Small intestine (tissue), 7 donors: Measurements from ENCODE around the gene GCC2. TPM values are rescaled to one million over a fixed set of nuclear protein-coding genes. Genes with fewer than 3 reads are reported as not detected.
"Not testable (repeated sequence)": the region's sequence is repeated elsewhere in the genome, so short reads cannot be mapped to it uniquely, and the experiment has no call there.

ENCODE experiments used
- DNase-seq, 2 donors: peaks; one replicate each; pipeline versions ENCODE4 v3.0.0 to v3.0.0-alpha.2; 2013
- FAIRE-seq: peaks from 2 replicates; lab custom pipeline; 2012; peaks lifted over from hg19 to GRCh38; lab: Jason Lieb, UNC
- H3K27ac ChIP-seq, 3 donors: one replicate each; pipeline ENCODE4 v1.5.1; 2013; ENCODE audit warnings: low read length in 2 of 3, mild to moderate bottlenecking in 2 of 3, control low read depth in 1 of 3, inconsistent platforms in 1 of 3, low read depth in 1 of 3, moderate library complexity in 1 of 3
- H3K27me3 ChIP-seq, 3 donors: one replicate each; pipeline ENCODE4 v1.6.1; 2013; ENCODE audit warnings: low read length in 3 of 3, inconsistent platforms in 1 of 3; ENCODE audit not compliant: control insufficient read depth in 3 of 3, insufficient read depth in 3 of 3
- H3K36me3 ChIP-seq, 3 donors: one replicate each; pipeline ENCODE4 v1.6.1; 2013; ENCODE audit warnings: low read length in 3 of 3, inconsistent platforms in 1 of 3, low read depth in 1 of 3, mild to moderate bottlenecking in 1 of 3, moderate library complexity in 1 of 3; ENCODE audit not compliant: control insufficient read depth in 3 of 3, insufficient read depth in 2 of 3
- H3K4me1 ChIP-seq, 3 donors: one replicate each; pipeline ENCODE4 v1.6.1; 2013; ENCODE audit warnings: low read length in 2 of 3, inconsistent platforms in 1 of 3, low read depth in 1 of 3, mild to moderate bottlenecking in 1 of 3, moderate library complexity in 1 of 3; ENCODE audit not compliant: control insufficient read depth in 3 of 3, insufficient read depth in 2 of 3
- H3K4me3 ChIP-seq, 3 donors: one replicate each; pipeline ENCODE4 v1.5.1; 2013; ENCODE audit warnings: low read length in 3 of 3, control low read depth in 1 of 3, inconsistent platforms in 1 of 3, low read depth in 1 of 3, mild to moderate bottlenecking in 1 of 3, moderate library complexity in 1 of 3
- H3K9me3 ChIP-seq, 2 donors: one replicate each; pipeline ENCODE4 v1.6.1; 2013; ENCODE audit warnings: low read depth in 1 of 2, low read length in 1 of 2; ENCODE audit not compliant: control insufficient read depth in 2 of 2, insufficient read depth in 1 of 2
- WGBS, 3 donors: extraction: QIAGEN DNeasy Blood & Tissue Kit; methylation state at CpG; one replicate each; pipeline ENCODE4 v1.1.7; 2013; 5-methylcytosine and 5-hydroxymethylcytosine counted together
- polyA plus RNA-seq, 4 donors: library from polyadenylated mRNA; stranded (reverse) in 3 of 4; unstranded in 1 of 4; fragments of 200-250 nt in 3 of 4; fragments of 120-200 nt in 1 of 4; gene quantifications; one replicate each; pipeline versions ENCODE4 v1.2.1 to v1.2.3, GENCODE V29; 2013
- donor health status: healthy with polysubstance abuse.
- donor health status: control.
- donor health status: control.
- donor health status: Bipolar disorder and iron deficiency.
- donor health status: healthy.

Gene GCC2
- polyA plus RNA-seq, 4 donors: 14.0 to 110 (median 15.1) TPM

GRCh38 chr2:108460345-108461037 lies 11.5 kb downstream of the GCC2 start:
- H3K4me1 ChIP-seq: no peaks in the 10 kb centered on the region
- H3K36me3 ChIP-seq: peaks cover 0 to 45% (median 18%) of the 10 kb centered on the region in 3 donors
- no peak overlapping the region for H3K27ac ChIP-seq
- no peaks in the 10 kb centered on the region for H3K27me3 ChIP-seq
- FAIRE-seq: no peak
- DNase-seq: no peak
- H3K4me3 ChIP-seq: no peak overlapping the region
- WGBS, 3 donors: 63 to 74% (median 73%) methylated on average over 4 of the region's 4 CpGs
- peaks cover 0 to 20% of the 10 kb centered on the region in 2 donors for H3K9me3 ChIP-seq

GRCh38 chr2:108477099-108477498 lies 28.1 kb downstream of the GCC2 start:
- 90 to 97% (median 94%) methylated on average over 1 of the region's 1 CpG for WGBS, 3 donors
- no peaks in the 10 kb centered on the region for H3K9me3 ChIP-seq
- H3K36me3 ChIP-seq: peaks cover 8 to 26% (median 16%) of the 10 kb centered on the region in 3 donors
- no peak overlapping the region for H3K4me3 ChIP-seq
- DNase-seq (no peak), FAIRE-seq (no peak)
- no peaks in the 10 kb centered on the region for H3K4me1 ChIP-seq
- no peak overlapping the region for H3K27ac ChIP-seq
- no peaks in the 10 kb centered on the region for H3K27me3 ChIP-seq

- Histone ChIP-seq H3K9me3 (no peaks in the 10 kb centered on the region), H3K36me3 (peaks cover 4 to 22% (median 7%) of the 10 kb centered on the region in 3 donors), H3K27me3 (no peaks in the 10 kb centered on the region), H3K27ac (no peak overlapping the region), H3K4me1 (no peaks in the 10 kb centered on the region), H3K4me3 (no peak overlapping the region)
- WGBS, 3 donors: 88 to 91% (median 90%) methylated on average over 2 of the region's 2 CpGs
- FAIRE-seq (no peak), DNase-seq (no peak)
Observed at GRCh38 chr2:108485253-108485652, 36.2 kb downstream of the GCC2 start.

GRCh38 chr2:108490506-108491122 lies 41.6 kb downstream of the GCC2 start:
- H3K4me1 ChIP-seq: no peaks in the 10 kb centered on the region
- peaks cover 2 to 25% (median 6%) of the 10 kb centered on the region in 3 donors for H3K36me3 ChIP-seq

GRCh38 chr2:108491848-108492247 lies 42.8 kb downstream of the GCC2 start:
- no peak overlapping the region for H3K27ac ChIP-seq
- H3K4me3 ChIP-seq: no peak overlapping the region
- no peaks in the 10 kb centered on the region for H3K27me3 ChIP-seq
- no peak for FAIRE-seq
- no peak for DNase-seq
- H3K36me3 ChIP-seq: peaks cover under 1 to 23% (median 5%) of the 10 kb centered on the region in 3 donors
- H3K4me1 ChIP-seq: no peaks in the 10 kb centered on the region
- H3K9me3 ChIP-seq: no peaks in the 10 kb centered on the region

More at GRCh38 chr2:108490506-108491122, 41.6 kb downstream of the GCC2 start:
- Histone ChIP-seq H3K27me3 (no peaks in the 10 kb centered on the region), H3K4me3 (no peak overlapping the region), H3K9me3 (no peaks in the 10 kb centered on the region), H3K27ac (no peak overlapping the region)
- no peak for FAIRE-seq
- no peak for DNase-seq

GRCh38 chr2:108492364-108492763 lies 43.4 kb downstream of the GCC2 start:
- Histone ChIP-seq H3K27ac (no peak overlapping the region), H3K36me3 (peaks cover 0 to 27% (median 4%) of the 10 kb centered on the region in 3 donors), H3K4me3 (no peak overlapping the region), H3K27me3 (no peaks in the 10 kb centered on the region), H3K9me3 (no peaks in the 10 kb centered on the region), H3K4me1 (no peaks in the 10 kb centered on the region)
- 87 to 90% (median 90%) methylated on average over 4 of the region's 4 CpGs for WGBS, 3 donors
- FAIRE-seq (no peak), DNase-seq (peak in 1 of 2 donors; percentile 18)

DNA sequence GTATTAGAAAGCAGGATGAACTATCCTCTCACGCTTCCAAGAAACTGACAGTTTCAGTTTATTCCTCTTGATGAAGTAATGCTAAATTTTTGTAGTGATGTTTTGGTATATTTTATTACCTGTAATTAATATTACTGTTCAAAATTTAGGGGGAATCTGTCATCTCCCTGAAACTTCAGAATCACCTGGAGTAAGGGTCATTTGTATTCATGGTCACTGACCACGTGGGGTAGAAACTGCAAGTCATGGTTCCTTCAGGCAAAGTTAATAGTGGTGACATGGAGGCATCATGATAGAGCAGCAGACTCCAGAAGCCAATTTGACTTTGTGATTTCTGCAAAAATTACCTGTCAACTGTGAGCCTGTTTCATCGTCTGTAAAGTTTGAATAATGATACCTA lies 47.2 kb downstream of the GCC2 start:
- DNase-seq: not testable (repeated sequence)

GRCh38 chr2:108507620-108508019 lies 58.6 kb downstream of the GCC2 start:
- not testable (repeated sequence) for H3K27ac ChIP-seq, FAIRE-seq, H3K4me3 ChIP-seq, H3K27me3 ChIP-seq, DNase-seq, H3K9me3 ChIP-seq, H3K4me1 ChIP-seq
- peaks cover 0 to 18% (median 3%) of the 10 kb centered on the region in 3 donors for H3K36me3 ChIP-seq
- WGBS, 3 donors: 91 to 96% (median 91%) methylated on average over 3 to 4 of the region's 4 CpGs

More for the DNA sequence above, 47.2 kb downstream of the GCC2 start:
- H3K36me3 ChIP-seq: peaks cover 0 to 24% (median 4%) of the 10 kb centered on the region in 3 donors
- H3K9me3 ChIP-seq, FAIRE-seq, H3K27me3 ChIP-seq, H3K4me1 ChIP-seq, H3K4me3 ChIP-seq, H3K27ac ChIP-seq: not testable (repeated sequence)
- WGBS, 3 donors: 50 to 100% (median 83%) methylated on average over 1 to 2 of the region's 3 CpGs
